WTC11 (cell line): ENCODE results near the gene IPO13.

Experiments used
- NR1H2 ChIP-seq: sonication (generic); formaldehyde crosslinking; IDR thresholded peaks from 2 replicates; pipeline ENCODE4 v1.9.0; 2021; ENCODE audit warnings: mild to moderate bottlenecking, moderate library complexity, missing genetic modification reagents
- NR3C1 ChIP-seq: sonication (generic); formaldehyde crosslinking; conservative IDR thresholded peaks from 2 replicates; pipeline ENCODE4 v1.8.1; 2023; ENCODE audit warnings: low read depth, mild to moderate bottlenecking, missing genetic modification reagents
- SP1 ChIP-seq: sonication (generic); formaldehyde crosslinking; conservative IDR thresholded peaks from 2 replicates; pipeline ENCODE4 v1.8.1; 2022; ENCODE audit warnings: missing genetic modification reagents
- TF ChIP-seq, protein P1 (sequence below): fragments of 200-600 bp; IDR thresholded peaks from 2 replicates; pipeline ENCODE4 v1.8.0; 2022; ENCODE audit warnings: antibody characterized with exemption

- TF ChIP-seq, protein P1, sequence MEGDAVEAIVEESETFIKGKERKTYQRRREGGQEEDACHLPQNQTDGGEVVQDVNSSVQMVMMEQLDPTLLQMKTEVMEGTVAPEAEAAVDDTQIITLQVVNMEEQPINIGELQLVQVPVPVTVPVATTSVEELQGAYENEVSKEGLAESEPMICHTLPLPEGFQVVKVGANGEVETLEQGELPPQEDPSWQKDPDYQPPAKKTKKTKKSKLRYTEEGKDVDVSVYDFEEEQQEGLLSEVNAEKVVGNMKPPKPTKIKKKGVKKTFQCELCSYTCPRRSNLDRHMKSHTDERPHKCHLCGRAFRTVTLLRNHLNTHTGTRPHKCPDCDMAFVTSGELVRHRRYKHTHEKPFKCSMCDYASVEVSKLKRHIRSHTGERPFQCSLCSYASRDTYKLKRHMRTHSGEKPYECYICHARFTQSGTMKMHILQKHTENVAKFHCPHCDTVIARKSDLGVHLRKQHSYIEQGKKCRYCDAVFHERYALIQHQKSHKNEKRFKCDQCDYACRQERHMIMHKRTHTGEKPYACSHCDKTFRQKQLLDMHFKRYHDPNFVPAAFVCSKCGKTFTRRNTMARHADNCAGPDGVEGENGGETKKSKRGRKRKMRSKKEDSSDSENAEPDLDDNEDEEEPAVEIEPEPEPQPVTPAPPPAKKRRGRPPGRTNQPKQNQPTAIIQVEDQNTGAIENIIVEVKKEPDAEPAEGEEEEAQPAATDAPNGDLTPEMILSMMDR, result no peak
- no peak for TF ChIP-seq NR1H2
- TF ChIP-seq NR3C1 (CRISPR knock-in tag), result no peak
- no peak for TF ChIP-seq SP1
Observed at GRCh38 chr1:43932786-43933385, 13.9 kb upstream of the IPO13 start.
